ENCODE data around the gene SEPTIN5. TPM values are rescaled to one million over a fixed set of nuclear protein-coding genes. Genes with fewer than 3 reads are reported as not detected.
"Not testable (repeated sequence)": the region's sequence is repeated elsewhere in the genome, so short reads cannot be mapped to it uniquely, and the experiment has no call there.

Gene SEPTIN5
- polyA plus RNA-seq, 4 donors = 2.2 to 10.2 (median 6.1) TPM

GRCh38 chr22:19696504-19697276 is 17.6 kb upstream of the SEPTIN5 start:
- FAIRE-seq = no peak

GRCh38 chr22:19697871-19698270 is 16.4 kb upstream of the SEPTIN5 start:
- H3K36me3 ChIP-seq (ENCODE audit: control insufficient read depth in 3 of 3, insufficient read depth in 2 of 3, low read depth in 1 of 3, low read length in 3 of 3); H3K4me3 ChIP-seq (ENCODE audit: low read depth in 1 of 3, low read length in 3 of 3); H3K9me3 ChIP-seq (ENCODE audit: control insufficient read depth in 2 of 2, insufficient read depth in 1 of 2, low read depth in 1 of 2, low read length in 1 of 2); H3K4me1 ChIP-seq (ENCODE audit: control insufficient read depth in 3 of 3, insufficient read depth in 2 of 3, low read depth in 1 of 3, low read length in 2 of 3); FAIRE-seq; H3K27me3 ChIP-seq (ENCODE audit: control insufficient read depth in 3 of 3, insufficient read depth in 3 of 3, low read length in 3 of 3); DNase-seq; H3K27ac ChIP-seq (ENCODE audit: low read depth in 1 of 3, low read length in 2 of 3): not testable (repeated sequence)
- 82 to 85% (median 83%) methylated on average over 1 of the region's 1 CpG for WGBS, 3 donors

More at GRCh38 chr22:19696504-19697276, 17.6 kb upstream of the SEPTIN5 start:
- no peak overlapping the region for H3K4me3 ChIP-seq (ENCODE audit: low read depth in 1 of 3, low read length in 3 of 3)
- no peak overlapping the region for H3K27ac ChIP-seq (ENCODE audit: low read depth in 1 of 3, low read length in 2 of 3)
- H3K27me3 ChIP-seq (ENCODE audit: control insufficient read depth in 3 of 3, insufficient read depth in 3 of 3, low read length in 3 of 3) = peaks cover 0 to 2% (median 0%) of the 10 kb centered on the region in 3 donors
- no peak for DNase-seq
- H3K9me3 ChIP-seq (ENCODE audit: control insufficient read depth in 2 of 2, insufficient read depth in 1 of 2, low read depth in 1 of 2, low read length in 1 of 2) = no peaks in the 10 kb centered on the region
- H3K36me3 ChIP-seq (ENCODE audit: control insufficient read depth in 3 of 3, insufficient read depth in 2 of 3, low read depth in 1 of 3, low read length in 3 of 3) = no peaks in the 10 kb centered on the region
- 85 to 88% (median 86%) methylated on average over 2 of the region's 2 CpGs for whole genome bisulfite sequencing, 3 donors
- no peaks in the 10 kb centered on the region for H3K4me1 ChIP-seq (ENCODE audit: control insufficient read depth in 3 of 3, insufficient read depth in 2 of 3, low read depth in 1 of 3, low read length in 2 of 3)

- Histone ChIP-seq H3K27ac (ENCODE audit: low read depth in 1 of 3, low read length in 2 of 3) (no peak overlapping the region), H3K27me3 (ENCODE audit: control insufficient read depth in 3 of 3, insufficient read depth in 3 of 3, low read length in 3 of 3) (peaks cover 0 to 2% (median 0%) of the 10 kb centered on the region in 3 donors), H3K9me3 (ENCODE audit: control insufficient read depth in 2 of 2, insufficient read depth in 1 of 2, low read depth in 1 of 2, low read length in 1 of 2) (no peaks in the 10 kb centered on the region), H3K4me3 (ENCODE audit: low read depth in 1 of 3, low read length in 3 of 3) (no peak overlapping the region), H3K36me3 (ENCODE audit: control insufficient read depth in 3 of 3, insufficient read depth in 2 of 3, low read depth in 1 of 3, low read length in 3 of 3) (no peaks in the 10 kb centered on the region), H3K4me1 (ENCODE audit: control insufficient read depth in 3 of 3, insufficient read depth in 2 of 3, low read depth in 1 of 3, low read length in 2 of 3) (peaks cover 0 to 11% (median 0%) of the 10 kb centered on the region in 3 donors)
- 85 to 92% (median 89%) methylated on average over 6 of the region's 6 CpGs for WGBS, 3 donors
- DNase-seq (no peak), FAIRE-seq (no peak)
These were observed 13.4 kb upstream of the SEPTIN5 start for GRCh38 chr22:19700790-19701419.

GRCh38 chr22:19701420-19702145 is 12.7 kb upstream of the SEPTIN5 start:
- FAIRE-seq (no peak), DNase-seq (no peak)
- Histone ChIP-seq H3K4me3 (ENCODE audit: low read depth in 1 of 3, low read length in 3 of 3) (no peak overlapping the region), H3K9me3 (ENCODE audit: control insufficient read depth in 2 of 2, insufficient read depth in 1 of 2, low read depth in 1 of 2, low read length in 1 of 2) (no peaks in the 10 kb centered on the region), H3K27ac (ENCODE audit: low read depth in 1 of 3, low read length in 2 of 3) (no peak overlapping the region), H3K36me3 (ENCODE audit: control insufficient read depth in 3 of 3, insufficient read depth in 2 of 3, low read depth in 1 of 3, low read length in 3 of 3) (no peaks in the 10 kb centered on the region), H3K27me3 (ENCODE audit: control insufficient read depth in 3 of 3, insufficient read depth in 3 of 3, low read length in 3 of 3) (peaks cover 0 to 2% (median 0%) of the 10 kb centered on the region in 3 donors), H3K4me1 (ENCODE audit: control insufficient read depth in 3 of 3, insufficient read depth in 2 of 3, low read depth in 1 of 3, low read length in 2 of 3) (peaks cover 0 to 11% (median 0%) of the 10 kb centered on the region in 3 donors)
- 76 to 81% (median 79%) methylated on average over 10 of the region's 10 CpGs for whole genome bisulfite sequencing, 3 donors

- Histone ChIP-seq H3K9me3 (ENCODE audit: control insufficient read depth in 2 of 2, insufficient read depth in 1 of 2, low read depth in 1 of 2, low read length in 1 of 2) (no peaks in the 10 kb centered on the region), H3K27ac (ENCODE audit: low read depth in 1 of 3, low read length in 2 of 3) (peak overlapping the region in 1 of 3 donors; percentile 48), H3K36me3 (ENCODE audit: control insufficient read depth in 3 of 3, insufficient read depth in 2 of 3, low read depth in 1 of 3, low read length in 3 of 3) (no peaks in the 10 kb centered on the region), H3K4me1 (ENCODE audit: control insufficient read depth in 3 of 3, insufficient read depth in 2 of 3, low read depth in 1 of 3, low read length in 2 of 3) (peaks cover 0 to 11% (median 0%) of the 10 kb centered on the region in 3 donors), H3K27me3 (ENCODE audit: control insufficient read depth in 3 of 3, insufficient read depth in 3 of 3, low read length in 3 of 3) (peaks cover 0 to 2% (median 0%) of the 10 kb centered on the region in 3 donors), H3K4me3 (ENCODE audit: low read depth in 1 of 3, low read length in 3 of 3) (no peak overlapping the region)
- FAIRE-seq (no peak), DNase-seq (peak; percentile 37 to 55)
- 29 to 53% (median 44%) methylated on average over 9 of the region's 9 CpGs for WGBS, 3 donors
These were observed 10.4 kb upstream of the SEPTIN5 start for GRCh38 chr22:19703869-19704268.

- no peak overlapping the region for H3K4me3 ChIP-seq (ENCODE audit: low read depth in 1 of 3, low read length in 3 of 3)
- FAIRE-seq (no peak), DNase-seq (peak; percentile 16 to 77)
- peaks cover 0 to 11% (median 0%) of the 10 kb centered on the region in 3 donors for H3K4me1 ChIP-seq (ENCODE audit: control insufficient read depth in 3 of 3, insufficient read depth in 2 of 3, low read depth in 1 of 3, low read length in 2 of 3)
- 49 to 66% (median 61%) methylated on average over 14 to 15 of the region's 15 CpGs for WGBS, 3 donors
- no peaks in the 10 kb centered on the region for H3K9me3 ChIP-seq (ENCODE audit: control insufficient read depth in 2 of 2, insufficient read depth in 1 of 2, low read depth in 1 of 2, low read length in 1 of 2)
- peaks cover 0 to 3% (median 2%) of the 10 kb centered on the region in 3 donors for H3K27me3 ChIP-seq (ENCODE audit: control insufficient read depth in 3 of 3, insufficient read depth in 3 of 3, low read length in 3 of 3)
- H3K36me3 ChIP-seq (ENCODE audit: control insufficient read depth in 3 of 3, insufficient read depth in 2 of 3, low read depth in 1 of 3, low read length in 3 of 3) = no peaks in the 10 kb centered on the region
- peak overlapping the region in 1 of 3 donors; percentile 48 for H3K27ac ChIP-seq (ENCODE audit: low read depth in 1 of 3, low read length in 2 of 3)
These were observed 9.8 kb upstream of the SEPTIN5 start for GRCh38 chr22:19704355-19705015.

- H3K4me3 ChIP-seq (ENCODE audit: low read depth in 1 of 3, low read length in 3 of 3) = no peak overlapping the region
- H3K27ac ChIP-seq (ENCODE audit: low read depth in 1 of 3, low read length in 2 of 3) = no peak overlapping the region
- H3K9me3 ChIP-seq (ENCODE audit: control insufficient read depth in 2 of 2, insufficient read depth in 1 of 2, low read depth in 1 of 2, low read length in 1 of 2) = no peaks in the 10 kb centered on the region
- H3K27me3 ChIP-seq (ENCODE audit: control insufficient read depth in 3 of 3, insufficient read depth in 3 of 3, low read length in 3 of 3) = peaks cover 0 to 3% (median 2%) of the 10 kb centered on the region in 3 donors
- 76 to 89% (median 83%) methylated on average over 14 of the region's 14 CpGs for WGBS, 3 donors
- FAIRE-seq = no peak
- H3K4me1 ChIP-seq (ENCODE audit: control insufficient read depth in 3 of 3, insufficient read depth in 2 of 3, low read depth in 1 of 3, low read length in 2 of 3) = peaks cover 0 to 11% (median 0%) of the 10 kb centered on the region in 3 donors
- DNase-seq = no peak
- H3K36me3 ChIP-seq (ENCODE audit: control insufficient read depth in 3 of 3, insufficient read depth in 2 of 3, low read depth in 1 of 3, low read length in 3 of 3) = no peaks in the 10 kb centered on the region
These were observed 8.9 kb upstream of the SEPTIN5 start for GRCh38 chr22:19705181-19705934.

Measured in small intestine (tissue), 7 donors.